GM19240 (cell line): ENCODE data around the gene NEK5.
"Not testable (repeated sequence)": the region's sequence is repeated elsewhere in the genome, so short reads cannot be mapped to it uniquely, and the experiment has no call there.

Experiments used
- DNase-seq: peaks from one replicate; pipeline ENCODE4 v3.0.0; 2011; ENCODE audit warnings: low spot score; ENCODE audit not compliant: insufficient read length

NEK5 gene

GRCh38 chr13:52070929-52071523 is 57.8 kb downstream of the NEK5 start:
- no peak for DNase-seq

GRCh38 chr13:52067237-52067636 is 61.6 kb downstream of the NEK5 start:
- no peak for DNase-seq

GRCh38 chr13:52061587-52061986 is 67.3 kb downstream of the NEK5 start:
- no peak for DNase-seq

GRCh38 chr13:52061064-52061463 is 67.8 kb downstream of the NEK5 start:
- DNase-seq = not testable (repeated sequence)

- DNase-seq = no peak
Observed at GRCh38 chr13:52053460-52053859, 75.4 kb downstream of the NEK5 start.

GRCh38 chr13:52051400-52051799 is 77.5 kb downstream of the NEK5 start:
- no peak for DNase-seq

GRCh38 chr13:52048516-52048915 is 80.4 kb downstream of the NEK5 start:
- DNase-seq = no peak

GRCh38 chr13:52047463-52047862 is 81.4 kb downstream of the NEK5 start:
- DNase-seq = no peak

GRCh38 chr13:52043675-52044074 is 85.2 kb downstream of the NEK5 start:
- no peak for DNase-seq

GRCh38 chr13:52036037-52036436 is 92.8 kb downstream of the NEK5 start:
- no peak for DNase-seq

- no peak for DNase-seq
Observed at GRCh38 chr13:52034616-52035226, 94.2 kb downstream of the NEK5 start.

GRCh38 chr13:52033039-52033438 is 95.8 kb downstream of the NEK5 start:
- no peak for DNase-seq

GRCh38 chr13:52030401-52030800 is 98.5 kb downstream of the NEK5 start:
- not testable (repeated sequence) for DNase-seq

GRCh38 chr13:52029569-52029968 is 99.3 kb downstream of the NEK5 start:
- no peak for DNase-seq

GRCh38 chr13:52027832-52028231 is 101.0 kb downstream of the NEK5 start:
- no peak for DNase-seq

GRCh38 chr13:52026246-52026626 is 102.6 kb downstream of the NEK5 start:
- DNase-seq = no peak

GRCh38 chr13:52025475-52026245 is 103.2 kb downstream of the NEK5 start:
- DNase-seq = no peak

- DNase-seq = no peak
Observed at GRCh38 chr13:52024481-52024880, 104.4 kb downstream of the NEK5 start, which contains the start of gene UTP14C. Gene UTP14C (plus strand): TSS chr13:52024691. CDS start chr13:52028805, 4,114 bp downstream.

- DNase-seq = no peak
Observed at GRCh38 chr13:52022356-52022755, 106.5 kb downstream of the NEK5 start.

GRCh38 chr13:52020191-52020590 is 108.7 kb downstream of the NEK5 start:
- no peak for DNase-seq

- DNase-seq = no peak
Observed at GRCh38 chr13:52016296-52016695, 112.6 kb downstream of the NEK5 start.

- no peak for DNase-seq
Observed at GRCh38 chr13:52012512-52012836, 116.4 kb downstream of the NEK5 start.
